Measurements from ENCODE around the gene TTC32. TPM values are rescaled to one million over a fixed set of nuclear protein-coding genes. Genes with fewer than 3 reads are reported as not detected.

The TTC32 gene
- total and polyA plus RNA-seq, 2 experiments from 2014 or later, result 4.6 to 17.0 TPM

GRCh38 chr2:19866771-19867170 lies 35.0 kb downstream of the TTC32 start (continued):
- TF ChIP-seq REST (IDR thresholded peaks at IDR 0.05; ENCODE audit: unreplicated experiment) (no peak), ZNF114 (CRISPR knock-in tag; IDR thresholded peaks at IDR 0.05) (no peak), POLR2AphosphoS5 (IDR thresholded peaks at IDR 0.05; ENCODE audit: low read depth) (no peak), EZH2phosphoT487 (IDR thresholded peaks at IDR 0.05; ENCODE audit: unreplicated experiment) (no peak), CTCF (conservative IDR thresholded peaks at IDR 0.05; ENCODE audit: low read depth in 2 of 2) (no peak)

- Histone ChIP-seq H2AFZ (no peak overlapping the region), H3K27me3 (ENCODE audit: insufficient read depth) (peaks cover 27% of the 10 kb centered on the region), H3K4me3 (no peak overlapping the region), H3K4me2 (no peak overlapping the region), H4K20me1 (replicated peaks; ENCODE audit: insufficient read depth) (no peaks in the 10 kb centered on the region), H3K9me2 (ENCODE audit: insufficient read depth) (no peaks in the 10 kb centered on the region), H3K36me3 (ENCODE audit: insufficient read depth) (no peaks in the 10 kb centered on the region), H3K4me1 (ENCODE audit: insufficient read depth) (no peaks in the 10 kb centered on the region; the same call in 1 of the 2 replicates), H3F3A (replicated peaks; ENCODE audit: low read depth) (0 out of 2 replicates have a peak, but pooled peaks cover 3% of the 10 kb centered on the region), H3K79me2 (replicated peaks; ENCODE audit: insufficient read depth) (no peaks in the 10 kb centered on the region), H3K27ac (ENCODE audit: low read depth) (no peak overlapping the region)
- Mint-ChIP-seq H3K4me1 (peaks cover 8% of the 10 kb centered on the region; the same call in 2 of the 3 replicates), H3K9me3 (no peaks in the 10 kb centered on the region), H3K27ac (no peak overlapping the region), H3K36me3 (ENCODE audit: low read depth) (no peaks in the 10 kb centered on the region), H3K27me3 (ENCODE audit: insufficient read depth, low read depth, poor library complexity) (peaks cover 34% of the 10 kb centered on the region), H3K4me3 (no peak overlapping the region)
- DNase-seq (ENCODE audit: low spot score) (no peak), ATAC-seq (no peak)
- TF ChIP-seq STAT1 (IDR thresholded peaks at IDR 0.05; ENCODE audit: unreplicated experiment), result no peak
These were observed 36.6 kb downstream of the TTC32 start for GRCh38 chr2:19865151-19865550.

- H3K27me3 ChIP-seq (ENCODE audit: insufficient read depth), result peaks cover 21% of the 10 kb centered on the region
- H3K79me2 ChIP-seq (replicated peaks; ENCODE audit: insufficient read depth), result no peaks in the 10 kb centered on the region
- Mint-ChIP-seq H3K4me3 (no peak overlapping the region), H3K27me3 (ENCODE audit: insufficient read depth, low read depth, poor library complexity) (peaks cover 33% of the 10 kb centered on the region), H3K9me3 (no peaks in the 10 kb centered on the region), H3K27ac (no peak overlapping the region), H3K4me1 (peaks cover 4% of the 10 kb centered on the region; the same call in 2 of the 3 replicates), H3K36me3 (ENCODE audit: low read depth) (no peaks in the 10 kb centered on the region)
- H3K36me3 ChIP-seq (ENCODE audit: insufficient read depth), result no peaks in the 10 kb centered on the region
- 0 out of 2 replicates have a peak, but pooled peaks cover 3% of the 10 kb centered on the region for H3F3A ChIP-seq (replicated peaks; ENCODE audit: low read depth)
- peak overlapping the region; percentile 100; the same call in 1 of the 2 replicates for H2AFZ ChIP-seq
- no peak overlapping the region for H3K4me2 ChIP-seq
- ATAC-seq (no peak), DNase-seq (ENCODE audit: low spot score) (no peak)
- H4K20me1 ChIP-seq (replicated peaks; ENCODE audit: insufficient read depth), result no peaks in the 10 kb centered on the region
- no peak overlapping the region for H3K27ac ChIP-seq (ENCODE audit: low read depth)
- H3K4me3 ChIP-seq, result no peak overlapping the region
- H3K9me2 ChIP-seq (ENCODE audit: insufficient read depth), result no peaks in the 10 kb centered on the region
- no peaks in the 10 kb centered on the region; the same call in 1 of the 2 replicates for H3K4me1 ChIP-seq (ENCODE audit: insufficient read depth)
- TF ChIP-seq NANOG (IDR thresholded peaks at IDR 0.05; ENCODE audit: borderline replicate concordance) (no peak), ZNF462 (CRISPR knock-in tag; IDR thresholded peaks at IDR 0.05) (no peak)
These were observed 37.4 kb downstream of the TTC32 start for GRCh38 chr2:19864381-19864780.
